ENCODE data around the gene CLDND1.
A peak's percentile ranks its signal among the peaks of the same experiment; 100 is the strongest.

CLDND1 gene

DNA sequence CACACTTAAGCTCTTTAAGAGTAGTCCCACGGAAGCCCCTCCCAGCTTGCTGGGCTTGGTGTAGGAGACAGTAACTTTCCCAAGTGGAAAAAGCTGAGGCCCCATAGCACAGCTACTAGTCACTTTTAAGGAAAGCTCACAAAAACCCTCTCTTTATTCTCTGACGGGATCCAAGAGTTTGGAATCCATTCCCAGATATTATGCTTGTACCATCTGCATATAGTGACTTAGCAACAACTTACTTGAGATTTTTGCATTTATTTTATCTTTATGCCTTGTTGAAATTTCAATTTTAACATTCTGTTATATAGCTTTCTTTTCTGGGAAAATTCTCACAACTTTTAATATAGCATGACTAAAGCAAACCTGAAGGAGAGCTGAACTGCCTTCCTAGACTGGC is 28.5 kb upstream of the CLDND1 start:
- DNase-seq = no peak

DNA sequence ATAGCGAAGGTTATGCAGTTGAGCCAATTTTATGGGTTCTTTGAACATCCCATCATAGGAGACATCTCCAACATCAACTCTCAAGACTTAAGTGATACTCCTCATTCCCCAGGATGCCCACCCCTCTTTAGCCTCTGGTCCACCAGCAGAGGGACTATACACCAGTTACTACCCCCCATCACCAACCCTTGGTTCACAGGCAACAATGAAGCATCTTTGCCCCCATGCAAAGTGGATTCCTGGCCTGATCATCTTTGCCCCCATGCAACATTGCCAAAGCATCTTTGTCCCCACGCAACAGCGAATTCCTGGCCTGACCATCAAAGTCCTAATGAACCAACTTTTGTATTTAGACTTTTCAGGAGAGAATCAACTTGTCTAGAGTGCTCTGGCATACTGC is 28.1 kb upstream of the CLDND1 start:
- DNase-seq = no peak

DNA sequence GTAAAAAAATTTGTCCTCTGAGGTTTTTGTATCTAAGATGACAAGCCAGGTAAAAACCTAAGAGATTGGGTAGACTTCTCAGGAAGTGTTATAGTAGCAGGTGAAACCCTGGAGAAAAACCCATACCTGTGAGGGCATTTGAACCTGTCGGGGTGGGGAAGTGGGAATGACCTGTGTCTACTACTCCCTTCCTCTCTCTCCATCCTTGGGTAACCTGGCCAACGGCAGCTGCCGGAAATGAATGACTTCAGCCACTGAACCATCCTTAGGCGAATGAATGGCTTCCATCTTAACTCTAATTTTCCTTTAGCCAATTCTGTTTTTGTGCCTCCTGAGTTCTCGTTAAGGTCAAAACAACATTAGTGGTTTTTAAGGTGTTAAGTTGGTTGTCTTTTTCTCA is 25.8 kb upstream of the CLDND1 start:
- no peak for DNase-seq

DNA sequence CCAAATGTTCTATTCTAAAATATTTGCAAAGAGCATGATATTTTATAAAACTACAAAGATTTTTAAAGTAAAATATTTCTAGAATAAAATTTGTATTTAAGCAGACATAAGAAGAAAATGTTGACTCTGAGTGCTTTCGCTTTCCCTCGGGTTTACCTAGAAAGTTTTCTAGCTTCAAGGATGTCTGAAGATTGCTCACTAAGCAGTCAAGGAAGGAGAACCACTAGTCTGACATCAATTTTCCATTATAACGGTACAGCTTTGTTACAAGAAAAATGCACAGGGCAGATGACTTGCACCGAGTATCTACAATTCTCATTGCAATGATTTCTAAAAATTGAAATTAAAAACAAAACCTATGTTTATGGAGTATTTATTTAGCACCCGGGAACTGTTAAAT is 23.2 kb upstream of the CLDND1 start:
- DNase-seq = no peak

DNA sequence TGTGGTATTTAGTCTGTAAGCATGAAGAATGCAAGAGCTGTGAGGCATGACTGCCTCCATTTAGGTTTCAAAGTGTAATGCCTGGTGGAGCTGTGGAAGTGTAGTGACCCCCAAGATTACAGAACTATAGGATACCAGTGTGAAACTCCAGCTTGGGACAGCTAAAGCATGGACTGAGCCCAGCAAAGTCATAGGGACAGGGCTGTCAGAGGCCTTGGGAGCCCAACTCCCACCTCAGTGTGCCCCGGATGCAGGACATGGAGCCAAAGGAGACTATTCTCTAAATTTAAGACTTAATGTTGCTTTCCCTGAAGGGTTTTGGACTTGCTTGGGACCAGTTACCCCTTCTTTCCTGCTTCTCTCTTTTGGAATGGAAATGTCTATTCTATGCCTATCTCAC is 19.9 kb upstream of the CLDND1 start:
- no peak for DNase-seq

DNA sequence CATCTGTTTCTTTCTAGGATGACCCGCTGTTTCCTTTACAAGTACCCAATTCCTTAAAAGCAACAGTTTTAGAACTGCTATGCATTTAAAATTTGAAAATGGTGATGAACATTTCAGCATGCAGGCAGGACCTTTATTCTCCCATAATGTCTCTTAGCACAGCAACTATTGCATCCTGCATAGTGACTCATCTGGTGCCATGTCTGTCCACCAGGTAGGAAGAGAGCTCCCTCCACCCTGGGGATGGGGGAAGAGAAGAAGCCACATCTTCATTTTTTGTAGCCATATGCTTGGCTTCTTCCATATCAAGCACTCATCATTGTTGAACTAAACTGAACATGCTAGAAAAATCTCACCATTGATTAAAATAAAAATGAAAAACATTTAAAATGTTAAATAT is 19.0 kb upstream of the CLDND1 start:
- DNase-seq = no peak

DNA sequence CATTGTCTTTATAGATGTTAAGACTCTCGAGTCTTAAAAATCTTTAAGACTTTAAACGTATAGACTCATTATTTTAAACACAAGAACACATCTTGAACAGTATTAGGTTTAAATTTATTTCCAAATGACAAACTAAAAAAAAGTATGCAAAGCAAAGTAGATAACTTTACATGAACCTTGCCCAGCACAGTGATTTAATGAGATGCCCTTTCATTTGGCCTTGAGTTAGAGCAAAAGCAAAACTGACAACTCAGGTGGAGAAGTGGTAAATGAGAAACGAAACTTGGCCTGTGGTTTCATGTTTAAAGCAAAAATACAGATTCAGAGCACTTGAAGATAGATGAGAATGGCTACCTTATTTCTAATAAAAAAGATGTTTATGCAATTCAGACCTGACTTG is 17.6 kb upstream of the CLDND1 start:
- no peak for DNase-seq

DNA sequence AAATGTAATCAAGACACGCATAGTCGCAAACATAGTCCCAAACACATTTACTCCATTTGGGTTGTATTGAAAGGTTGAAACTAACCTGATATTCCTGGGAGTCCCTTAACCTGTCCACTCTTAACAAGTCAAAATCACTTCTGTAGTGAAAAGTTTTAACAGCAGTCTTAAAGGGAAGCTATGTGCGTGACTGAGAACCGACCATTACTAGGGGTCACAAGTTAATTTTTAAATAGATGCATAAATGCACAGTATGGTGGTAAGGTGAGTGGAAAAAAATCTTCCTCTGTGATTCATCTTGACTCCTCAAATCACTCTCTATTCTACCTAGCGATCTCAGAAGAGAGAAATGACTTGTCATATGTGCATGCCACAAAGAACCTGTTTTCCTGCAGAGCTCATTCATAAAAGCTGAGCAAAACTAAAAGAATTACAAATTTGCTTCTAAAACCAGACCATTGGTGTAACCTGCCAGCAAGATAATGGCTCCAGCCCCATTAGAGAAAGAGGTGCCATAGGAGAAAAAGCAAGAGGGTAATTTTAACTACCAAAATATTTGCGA is 13.8 kb upstream of the CLDND1 start:
- no peak for DNase-seq

DNA sequence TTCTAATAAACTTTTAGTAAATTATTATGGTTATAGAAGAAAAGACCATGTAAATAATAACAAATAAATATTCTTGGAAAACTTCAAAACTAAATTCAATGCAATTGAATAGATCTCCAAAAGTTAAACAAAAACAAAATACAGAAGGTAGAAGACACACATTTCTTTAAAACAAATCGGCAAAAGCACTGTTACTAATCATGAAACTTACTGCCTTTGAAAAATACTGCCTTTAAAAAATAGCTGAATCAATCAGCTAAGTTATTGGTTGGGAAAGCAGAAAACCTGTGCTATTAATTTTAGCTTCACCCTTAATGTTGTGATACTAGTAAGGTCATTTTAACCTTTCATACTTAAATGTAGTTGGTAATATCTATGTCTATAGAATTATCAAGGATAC is 12.0 kb upstream of the CLDND1 start:
- DNase-seq = no peak

DNA sequence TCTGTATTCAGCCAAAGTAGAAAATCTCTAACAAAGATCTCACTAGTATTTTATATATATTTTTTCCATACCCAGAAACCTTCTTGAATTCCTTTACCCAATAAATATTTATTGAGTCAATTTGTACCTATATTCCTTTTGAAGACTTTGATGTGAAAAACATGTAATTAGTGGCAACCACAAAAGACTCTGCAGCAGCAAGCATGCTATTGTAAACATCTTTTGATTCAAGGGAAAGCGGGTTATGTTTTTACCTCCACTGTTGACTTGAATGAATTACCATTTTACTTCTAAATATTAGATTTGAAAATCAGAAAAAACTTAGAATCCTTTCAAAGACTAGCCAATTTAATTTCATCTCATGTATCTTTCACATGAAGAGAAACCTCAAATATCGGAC is 11.5 kb upstream of the CLDND1 start:
- no peak for DNase-seq

DNA sequence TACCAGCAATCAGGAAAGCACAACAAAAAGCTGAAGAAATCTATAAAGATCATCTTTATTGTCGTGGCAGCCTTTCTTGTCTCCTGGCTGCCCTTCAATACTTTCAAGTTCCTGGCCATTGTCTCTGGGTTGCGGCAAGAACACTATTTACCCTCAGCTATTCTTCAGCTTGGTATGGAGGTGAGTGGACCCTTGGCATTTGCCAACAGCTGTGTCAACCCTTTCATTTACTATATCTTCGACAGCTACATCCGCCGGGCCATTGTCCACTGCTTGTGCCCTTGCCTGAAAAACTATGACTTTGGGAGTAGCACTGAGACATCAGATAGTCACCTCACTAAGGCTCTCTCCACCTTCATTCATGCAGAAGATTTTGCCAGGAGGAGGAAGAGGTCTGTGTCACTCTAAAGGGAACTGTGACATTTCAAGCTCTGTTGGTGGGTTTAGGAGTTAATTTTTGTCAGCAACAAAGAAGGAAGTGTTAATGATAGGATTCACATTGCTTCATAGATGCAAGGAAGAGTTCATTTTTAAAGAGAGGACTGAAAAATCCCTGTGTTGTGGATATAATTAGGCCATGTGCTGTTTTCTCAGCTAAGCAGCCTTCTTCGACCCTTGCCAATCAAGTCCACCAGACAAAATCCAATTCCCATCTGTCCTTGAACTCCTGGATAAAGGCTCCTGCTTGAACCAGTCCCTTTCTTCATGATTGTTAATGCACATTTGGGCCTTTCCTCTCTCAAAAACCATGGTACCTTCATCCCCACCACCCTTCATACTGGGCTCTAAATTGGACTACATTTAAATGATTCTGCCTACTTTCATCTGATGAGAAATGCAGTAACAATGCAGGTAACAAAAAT is 10.2 kb upstream of the CLDND1 start:
- peak; percentile 12 for DNase-seq

DNA sequence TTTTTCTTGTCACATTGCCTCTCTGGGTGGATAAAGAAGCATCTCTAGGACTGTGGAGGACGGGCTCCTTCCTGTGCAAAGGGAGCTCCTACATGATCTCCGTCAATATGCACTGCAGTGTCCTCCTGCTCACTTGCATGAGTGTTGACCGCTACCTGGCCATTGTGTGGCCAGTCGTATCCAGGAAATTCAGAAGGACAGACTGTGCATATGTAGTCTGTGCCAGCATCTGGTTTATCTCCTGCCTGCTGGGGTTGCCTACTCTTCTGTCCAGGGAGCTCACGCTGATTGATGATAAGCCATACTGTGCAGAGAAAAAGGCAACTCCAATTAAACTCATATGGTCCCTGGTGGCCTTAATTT is 9.6 kb upstream of the CLDND1 start:
- DNase-seq = no peak

DNA sequence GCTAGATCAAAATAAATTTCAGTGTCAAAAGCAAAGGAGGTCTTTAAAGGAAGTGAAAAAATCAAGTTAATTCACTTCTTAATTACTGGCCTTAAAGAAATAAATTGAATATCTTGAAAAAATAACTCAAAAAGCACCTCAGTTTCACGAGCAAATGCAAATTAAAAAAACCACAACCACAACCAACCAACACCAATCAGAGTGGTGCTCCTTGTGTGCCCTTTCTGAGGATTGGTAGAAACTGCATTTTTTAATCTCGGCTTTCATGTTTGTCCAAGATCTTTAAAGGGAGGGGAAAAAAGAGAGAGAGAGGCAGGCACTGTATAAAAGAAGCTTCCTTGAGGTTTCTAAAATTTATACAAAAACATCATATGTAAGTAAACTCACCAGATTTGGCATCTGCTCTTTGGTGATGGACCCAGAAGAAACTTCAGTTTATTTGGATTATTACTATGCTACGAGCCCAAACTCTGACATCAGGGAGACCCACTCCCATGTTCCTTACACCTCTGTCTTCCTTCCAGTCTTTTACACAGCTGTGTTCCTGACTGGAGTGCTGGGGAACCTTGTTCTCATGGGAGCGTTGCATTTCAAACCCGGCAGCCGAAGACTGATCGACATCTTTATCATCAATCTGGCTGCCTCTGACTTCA is 9.0 kb upstream of the CLDND1 start, which contains the start of gene GPR15:
Gene GPR15, plus strand, starts transcription at position 357 of the 653 bp plus-strand sequence. Its CDS starts 56 bp downstream, at position 413.
- no peak for DNase-seq

DNA sequence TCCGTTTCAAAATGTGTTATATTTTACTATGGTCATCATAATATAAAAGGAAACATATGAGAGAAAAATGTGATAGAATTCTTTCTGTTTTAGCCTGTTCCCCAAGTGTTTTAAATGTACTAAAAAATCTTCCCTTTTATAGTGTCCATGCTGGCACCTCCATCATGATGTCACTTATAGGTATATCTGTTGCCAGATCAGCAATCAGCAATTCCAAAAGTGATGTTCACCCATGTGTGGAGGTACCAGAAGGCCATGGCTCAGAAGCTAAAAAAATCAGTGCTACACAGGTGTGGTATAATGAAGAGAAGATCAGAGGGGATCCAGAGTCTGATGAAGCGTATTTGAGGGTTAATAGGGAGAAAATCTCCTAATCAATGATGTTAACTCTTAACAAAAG is 8.0 kb upstream of the CLDND1 start:
- DNase-seq = no peak

DNA sequence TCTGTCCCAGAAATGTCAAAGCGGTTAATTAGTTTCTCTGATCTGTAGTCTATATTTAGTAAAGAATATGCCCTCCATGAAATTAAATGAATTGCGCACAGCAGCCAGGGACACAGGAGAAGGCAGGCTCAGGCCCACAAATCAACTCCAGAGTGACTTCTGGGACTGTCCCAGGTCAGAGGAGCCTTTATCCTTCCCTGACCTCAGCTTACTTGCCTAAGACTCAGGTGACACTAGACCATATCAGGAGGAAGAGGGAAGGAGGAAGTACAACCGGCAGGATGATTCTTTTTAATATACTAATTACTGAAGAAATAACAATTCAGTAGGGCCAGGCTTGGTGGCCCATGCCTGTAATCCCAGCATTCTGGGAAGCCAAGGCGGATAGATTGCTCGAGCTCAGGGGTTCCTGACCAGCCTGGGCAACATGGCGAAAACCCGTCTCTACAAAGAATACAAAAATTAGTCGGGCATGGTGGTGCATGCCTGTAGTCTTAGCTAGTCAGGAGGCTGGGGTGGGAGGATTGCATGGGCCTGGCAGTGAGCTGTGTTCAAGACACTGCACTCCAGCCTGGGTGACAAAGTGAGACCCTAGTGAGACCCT is 7.3 kb upstream of the CLDND1 start:
- DNase-seq = no peak

DNA sequence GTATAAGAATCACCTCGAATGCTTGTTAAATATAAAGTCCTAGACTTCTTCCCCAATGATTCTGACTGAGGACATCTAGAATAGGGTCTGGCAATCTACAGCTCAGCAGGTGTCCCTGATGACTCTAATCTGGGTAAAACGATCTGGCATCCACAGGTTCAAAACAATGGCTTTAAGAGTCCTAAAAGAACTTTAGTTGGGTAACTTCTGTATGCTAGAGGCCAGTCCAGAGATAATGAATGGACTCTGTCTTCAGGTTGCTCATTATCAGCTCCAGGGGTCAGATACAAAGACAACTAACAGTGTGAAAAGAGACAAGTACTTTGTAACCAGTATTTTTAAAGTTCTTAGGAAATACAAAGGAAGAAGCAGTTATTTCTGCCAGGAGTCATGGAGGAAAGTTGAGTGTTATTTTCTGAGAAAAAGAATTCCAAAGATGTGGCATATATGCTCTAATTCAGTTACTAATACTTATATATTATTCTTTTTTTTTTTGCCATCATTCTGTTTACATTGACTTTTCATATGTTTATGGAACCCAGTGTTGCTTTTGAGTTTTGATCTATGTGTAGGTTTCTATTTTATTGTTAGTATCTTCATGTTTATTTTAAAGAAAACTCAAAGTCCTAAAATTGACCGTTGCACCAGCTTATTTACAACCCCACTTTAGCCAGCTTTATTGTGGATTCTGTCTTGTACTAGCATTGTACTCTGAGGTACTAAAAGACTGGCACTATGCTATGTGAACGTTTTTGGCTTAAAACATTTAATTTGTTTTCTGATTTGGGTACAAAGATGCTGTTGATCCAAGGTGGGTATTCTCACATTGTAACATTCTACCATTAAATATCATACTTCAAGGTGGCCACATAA is 6.0 kb upstream of the CLDND1 start:
- DNase-seq = no peak

DNA sequence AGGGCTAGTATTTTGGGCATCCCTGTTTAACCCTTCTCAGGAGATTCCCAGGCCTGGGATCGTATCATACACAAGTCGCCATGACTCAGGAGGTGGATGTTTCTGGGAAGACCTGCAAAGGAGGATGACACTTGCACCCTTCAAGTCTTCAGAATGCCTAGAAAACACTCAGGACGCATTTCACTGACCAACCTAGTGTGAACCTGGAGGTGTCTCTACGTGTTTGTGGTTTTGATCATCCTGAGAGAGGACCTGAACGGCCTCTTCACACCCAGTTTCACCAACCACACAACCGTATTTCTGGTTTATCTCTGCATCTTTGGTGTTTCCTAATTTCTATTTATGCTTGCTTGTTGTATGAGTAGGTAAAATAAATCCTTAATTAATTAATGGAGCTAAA is 2.8 kb upstream of the CLDND1 start:
- DNase-seq = no peak

DNA sequence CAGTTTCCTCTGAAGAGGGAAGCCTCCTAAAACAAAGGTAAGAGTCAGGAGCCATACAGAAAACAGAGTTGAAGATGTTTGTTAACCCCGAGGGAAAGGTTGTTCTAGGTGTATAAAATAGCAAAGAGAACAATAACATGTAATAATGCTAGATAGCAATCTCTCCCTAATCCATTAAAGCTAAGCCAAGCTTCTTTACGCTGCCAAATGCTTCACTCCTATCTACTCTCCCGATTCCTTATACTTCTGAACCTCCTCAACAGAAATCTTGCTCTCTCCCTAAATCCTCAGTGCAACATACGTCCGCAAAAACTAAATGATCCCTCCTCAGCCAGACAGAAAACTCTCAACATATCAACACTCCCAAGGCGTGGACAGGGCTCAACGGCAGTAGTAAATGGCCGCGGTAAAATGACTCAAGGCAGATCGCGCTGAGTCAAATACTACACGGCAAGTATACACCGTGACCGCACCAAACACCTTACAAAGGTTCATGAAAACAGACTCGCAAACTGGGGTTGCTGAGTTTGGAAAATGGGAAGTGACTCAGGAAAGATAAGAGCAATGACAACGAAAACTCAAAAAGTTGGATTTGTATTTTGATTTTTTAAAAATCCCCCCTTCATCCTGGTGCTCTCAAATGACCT is 682 bp downstream of the CLDND1 start:
- DNase-seq = no peak

DNA sequence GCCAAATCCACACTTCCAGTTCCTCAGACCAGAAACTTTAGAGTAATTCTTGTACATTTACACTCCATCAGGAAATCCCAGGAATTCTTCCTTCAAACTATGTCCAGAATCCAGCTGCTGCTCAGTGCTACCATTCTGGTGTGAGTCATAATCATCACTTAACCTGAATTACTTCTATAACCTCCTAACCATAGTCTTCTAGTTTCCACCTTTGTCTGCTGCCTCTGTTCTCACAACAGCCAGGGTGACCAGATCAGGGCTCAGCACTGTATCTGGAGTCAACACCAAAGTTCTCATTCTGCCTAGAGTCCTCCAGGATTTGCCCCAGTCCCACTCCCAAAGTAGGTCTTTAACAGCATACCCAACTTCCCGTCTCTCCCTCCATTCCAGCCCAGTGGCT is 3.4 kb downstream of the CLDND1 start:
- no peak for DNase-seq

DNA sequence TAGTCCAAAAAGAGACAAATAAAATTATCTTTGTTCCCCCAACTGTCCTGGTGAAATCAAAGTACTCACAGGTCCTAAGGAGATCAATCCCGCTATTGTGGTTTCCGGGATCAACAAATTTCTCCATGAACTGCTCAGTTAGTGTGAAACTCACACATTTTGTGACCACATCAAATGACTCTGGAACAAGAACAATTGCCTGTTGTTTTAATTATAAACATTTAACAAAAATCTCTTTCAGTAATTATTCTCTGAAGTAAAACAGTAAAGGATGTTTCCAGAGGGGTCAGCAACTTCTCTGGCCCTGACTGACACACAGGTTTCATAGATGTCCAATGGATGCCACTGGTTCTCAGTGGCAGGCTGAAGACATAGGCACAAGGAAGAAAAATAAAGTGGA is 3.9 kb downstream of the CLDND1 start:
- no peak for DNase-seq

DNA sequence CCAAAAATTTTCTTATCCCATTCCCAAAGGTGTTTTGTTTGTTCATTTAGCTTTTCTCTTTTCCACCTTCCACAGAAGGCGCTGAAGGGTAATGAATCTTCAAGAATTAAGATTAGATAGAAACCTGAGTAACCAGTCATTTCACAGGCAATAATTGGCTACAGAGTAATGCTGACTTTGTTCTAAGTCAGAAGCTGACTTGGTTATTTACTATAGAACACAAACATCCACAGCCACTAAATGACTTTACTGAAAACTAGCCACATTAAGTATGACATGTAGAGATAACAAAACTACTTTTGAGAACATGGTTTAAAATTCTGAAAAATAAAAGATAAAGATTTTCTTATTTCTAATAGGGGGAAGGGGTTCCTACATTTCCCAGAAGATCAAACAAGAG is 7.8 kb downstream of the CLDND1 start:
- no peak for DNase-seq

DNA sequence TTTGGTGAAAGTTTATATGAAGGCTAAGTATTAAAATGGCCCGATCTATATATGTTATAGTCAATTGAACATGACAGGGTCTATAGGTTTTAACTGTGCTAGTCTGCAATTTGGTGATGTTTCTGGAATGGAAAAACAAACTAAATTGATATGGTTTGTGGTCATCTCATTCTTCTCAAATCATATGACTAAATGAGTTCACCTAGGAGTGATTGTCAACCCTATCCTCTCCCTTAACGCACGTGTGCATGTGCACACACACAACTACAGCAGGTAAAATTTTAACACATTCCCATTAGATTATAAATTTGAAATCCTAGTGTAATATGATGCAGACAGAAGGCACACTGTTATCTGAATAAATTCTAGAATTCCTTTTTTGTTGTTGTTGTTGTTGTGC is 9.0 kb downstream of the CLDND1 start:
- no peak for DNase-seq

Measured in SHP77 treated with DMSO at 0.1 percent for 48 hours (cell line).